H1 (cell line): ENCODE results near the gene STAC2. TPM values are rescaled to one million over a fixed set of nuclear protein-coding genes. Genes with fewer than 3 reads are reported as not detected.

Source experiments
- CTCF ChIA-PET: fragments of 300-600 bp; sonication (Branson Sonifier 250); formaldehyde crosslinking; loops from one replicate; lab custom pipeline; 2021; ENCODE audit not compliant: partially characterized antibody; lab: Charles Lee
- POLR2A ChIA-PET: fragments of 300-600 bp; sonication (Branson Sonifier 250); formaldehyde crosslinking; loops from one replicate; lab custom pipeline; 2021; ENCODE audit warnings: inconsistent platforms; ENCODE audit not compliant: partially characterized antibody; lab: Charles Lee
- DNase-seq, 2 experiments: peaks; one replicate each; pipeline versions ENCODE4 v3.0.0 to v3.0.0-alpha.2; 2010 to 2022; ENCODE audit warnings: low spot score in 2 of 2, low read depth in 1 of 2, mixed read lengths in 1 of 2
- FAIRE-seq: peaks from 2 replicates; lab custom pipeline; 2011; peaks lifted over from hg19 to GRCh38; lab: Jason Lieb, UNC
- H2AFZ ChIP-seq: 2 replicates; pipeline ENCODE4 v1.8.1; 2012; ENCODE audit warnings: low read length, inconsistent platforms
- H2AK5ac ChIP-seq: 2 replicates; pipeline ENCODE4 v1.6.1; 2013; ENCODE audit warnings: low read depth, low read length
- H2BK120ac ChIP-seq: replicated peaks from 2 replicates; pipeline ENCODE3; 2013; ENCODE audit warnings: low read depth, low read length, inconsistent platforms
- H2BK12ac ChIP-seq: 2 replicates; pipeline ENCODE4 v1.6.1; 2013; ENCODE audit warnings: low read depth, low read length
- H2BK15ac ChIP-seq: 2 replicates; pipeline ENCODE4 v1.6.1; 2013; ENCODE audit warnings: low read length
- H2BK20ac ChIP-seq: 2 replicates; pipeline ENCODE4 v1.6.1; 2013; ENCODE audit warnings: low read length
- H2BK5ac ChIP-seq: 2 replicates; pipeline ENCODE4 v1.6.1; 2013; ENCODE audit warnings: low read depth, low read length
- H3K14ac ChIP-seq: 2 replicates; pipeline ENCODE4 v1.6.1; 2013; ENCODE audit warnings: inconsistent platforms; ENCODE audit not compliant: insufficient read length
- H3K18ac ChIP-seq: 2 replicates; pipeline ENCODE4 v1.6.1; 2013; ENCODE audit warnings: low read length; ENCODE audit errors: extremely low read depth
- H3K23ac ChIP-seq: 2 replicates; pipeline ENCODE4 v1.6.1; 2013; ENCODE audit warnings: inconsistent platforms; ENCODE audit not compliant: insufficient read length
- H3K23me2 ChIP-seq: 2 replicates; pipeline ENCODE4 v1.6.1; 2013; ENCODE audit warnings: low read depth, low read length
- H3K27ac ChIP-seq: 2 replicates; pipeline ENCODE4 v1.6.1; 2011; ENCODE audit warnings: low read depth, low read length, inconsistent platforms
- H3K27me3 ChIP-seq, 4 experiments: replicated peaks in 1 of 4; 1 replicate in 1 of 4; 2 replicates in 3 of 4; pipeline versions ENCODE4 v1.6.1 to v1.8.1; 2011 to 2013; ENCODE audit warnings: low read length in 3 of 4, mild to moderate bottlenecking in 3 of 4, inconsistent platforms in 2 of 4, mixed read lengths in 2 of 4, moderate library complexity in 1 of 4; ENCODE audit not compliant: control insufficient read depth in 3 of 4, insufficient read depth in 3 of 4; ENCODE audit errors: extremely low read depth in 1 of 4
- H3K36me3 ChIP-seq, 4 experiments: 2 replicates each; pipeline versions ENCODE4 v1.6.1 to v1.8.1; 2011 to 2013; ENCODE audit warnings: mild to moderate bottlenecking in 4 of 4, low read length in 3 of 4, moderate library complexity in 2 of 4, control low read depth in 1 of 4, inconsistent platforms in 1 of 4; ENCODE audit not compliant: insufficient read depth in 4 of 4, control insufficient read depth in 2 of 4
- H3K4ac ChIP-seq: replicated peaks from 2 replicates; pipeline ENCODE3; 2013; ENCODE audit warnings: low read length, low read depth, mixed read lengths, inconsistent platforms; ENCODE audit not compliant: insufficient read length
- H3K4me1 ChIP-seq, 4 experiments: replicated peaks in 1 of 4; 1 replicate in 1 of 4; 2 replicates in 3 of 4; pipeline versions ENCODE4 v1.6.1 to v1.8.1; 2011 to 2013; ENCODE audit warnings: low read length in 3 of 4, inconsistent platforms in 2 of 4, mixed read lengths in 1 of 4; ENCODE audit not compliant: insufficient read depth in 4 of 4, control insufficient read depth in 3 of 4
- H3K4me2 ChIP-seq, 2 experiments: 2 replicates each; pipeline versions ENCODE4 v1.6.1 to v1.8.1; 2011 to 2013; ENCODE audit warnings: low read depth in 2 of 2, low read length in 2 of 2, control low read depth in 1 of 2, inconsistent platforms in 1 of 2, mild to moderate bottlenecking in 1 of 2; ENCODE audit not compliant: insufficient read depth in 1 of 2
- H3K4me3 ChIP-seq, 4 experiments: fragments of 200-600, 300-600 bp in 1 of 4; sonication (generic), shearing (Covaris generic), sonication (Bioruptor Twin) in 1 of 4; 2 replicates each; pipeline versions ENCODE4 v1.5.1 to v1.8.1; 2011 to 2016; ENCODE audit warnings: low read length in 4 of 4, low read depth in 3 of 4, control low read depth in 2 of 4, inconsistent platforms in 2 of 4, mild to moderate bottlenecking in 2 of 4, mixed read lengths in 1 of 4, moderate library complexity in 1 of 4; ENCODE audit not compliant: insufficient read depth in 2 of 4; ENCODE audit errors: extremely low read depth in 1 of 4
- H3K56ac ChIP-seq: replicated peaks from 2 replicates; pipeline ENCODE3; 2013; ENCODE audit warnings: low read depth, mild to moderate bottlenecking, mixed read lengths, low read length, inconsistent platforms; ENCODE audit not compliant: insufficient read length
- H3K79me1 ChIP-seq: 2 replicates; pipeline ENCODE4 v1.6.1; 2013; ENCODE audit warnings: low read depth, low read length, control low read depth
- H3K79me2 ChIP-seq, 2 experiments: 2 replicates each; pipeline versions ENCODE4 v1.6.1 to v1.8.1; 2012 to 2013; ENCODE audit warnings: low read length in 2 of 2, mild to moderate bottlenecking in 2 of 2, inconsistent platforms in 1 of 2; ENCODE audit not compliant: insufficient read depth in 2 of 2, control insufficient read depth in 1 of 2
- H3K9ac ChIP-seq, 4 experiments: replicated peaks in 1 of 4; 1 replicate in 1 of 4; 2 replicates in 3 of 4; pipeline versions ENCODE4 v1.6.1 to v1.8.1; 2011 to 2013; ENCODE audit warnings: low read depth in 3 of 4, low read length in 3 of 4, control low read depth in 2 of 4, mild to moderate bottlenecking in 2 of 4, moderate library complexity in 2 of 4, inconsistent platforms in 1 of 4; ENCODE audit errors: extremely low read depth in 1 of 4
- H3K9me3 ChIP-seq, 2 experiments: 2 replicates each; pipeline versions ENCODE4 v1.6.1 to v1.8.1; 2012 to 2013; ENCODE audit warnings: mild to moderate bottlenecking in 2 of 2, moderate library complexity in 2 of 2, control low read depth in 1 of 2, inconsistent platforms in 1 of 2, low read depth in 1 of 2, low read length in 1 of 2, mixed read lengths in 1 of 2; ENCODE audit not compliant: insufficient read depth in 2 of 2
- H4K20me1 ChIP-seq, 2 experiments: replicated peaks in 1 of 2; 2 replicates each; pipeline versions ENCODE3 to v1.8.1; 2011 to 2013; ENCODE audit warnings: inconsistent platforms in 2 of 2, low read length in 2 of 2, mild to moderate bottlenecking in 1 of 2; ENCODE audit not compliant: insufficient read depth in 2 of 2, control insufficient read depth in 1 of 2
- H4K5ac ChIP-seq: 2 replicates; pipeline ENCODE4 v1.6.1; 2013; ENCODE audit warnings: low read length, low read depth, mixed read lengths, inconsistent platforms; ENCODE audit not compliant: insufficient read length
- H4K8ac ChIP-seq: 2 replicates; pipeline ENCODE4 v1.8.0; 2013; ENCODE audit warnings: mild to moderate bottlenecking, moderate library complexity, low read length, inconsistent platforms; ENCODE audit not compliant: insufficient read depth; ENCODE audit errors: extremely low read depth
- H4K91ac ChIP-seq: replicated peaks from 2 replicates; pipeline ENCODE3; 2013; ENCODE audit warnings: low read length, mixed read lengths, inconsistent platforms; ENCODE audit not compliant: insufficient read length
- ASH2L ChIP-seq: fragments of 200-600, 300-600 bp; sonication (generic); IDR thresholded peaks from one replicate; pipeline ENCODE4 v1.7.1; 2017; ENCODE audit warnings: low read length
- CBX8 ChIP-seq: fragments of 300-800, 300-1000 bp; sonication (generic); IDR thresholded peaks from 2 replicates; pipeline ENCODE4 v1.7.1; 2016; ENCODE audit warnings: low read depth, low read length, borderline replicate concordance
- CHD1 ChIP-seq: IDR thresholded peaks from 2 replicates; pipeline ENCODE4 v1.6.1; 2012; ENCODE audit warnings: low read depth, low read length, improper control_type of control experiment
- CTBP2 ChIP-seq: IDR thresholded peaks from 2 replicates; pipeline ENCODE4 v1.7.0; 2011; ENCODE audit warnings: borderline replicate concordance, mild to moderate bottlenecking, moderate library complexity, mixed read lengths, low read length; ENCODE audit not compliant: insufficient read depth, insufficient read length
- EGR1 ChIP-seq: IDR thresholded peaks from 2 replicates; pipeline ENCODE4 v1.6.1; 2011; ENCODE audit warnings: low read depth, low read length, borderline replicate concordance
- EP300 ChIP-seq, 2 experiments: IDR thresholded peaks; 1 replicate in 1 of 2; 2 replicates in 1 of 2; pipeline ENCODE4 v1.6.1; 2011 to 2012; ENCODE audit warnings: low read depth in 2 of 2, low read length in 2 of 2, mild to moderate bottlenecking in 2 of 2, borderline replicate concordance in 1 of 2, inconsistent platforms in 1 of 2, moderate library complexity in 1 of 2
- FOSL1 ChIP-seq: IDR thresholded peaks from 2 replicates; pipeline ENCODE4 v1.6.1; 2011; ENCODE audit warnings: mild to moderate bottlenecking, low read depth, low read length, moderate library complexity; ENCODE audit not compliant: insufficient read depth
- JUND ChIP-seq: IDR thresholded peaks from 2 replicates; pipeline ENCODE4 v1.6.1; 2011; ENCODE audit warnings: mild to moderate bottlenecking, improper control_type of control experiment, low read length
- NANOG ChIP-seq: IDR thresholded peaks from 2 replicates; pipeline ENCODE4 v1.6.1; 2011; ENCODE audit warnings: low read length, low read depth, mild to moderate bottlenecking, inconsistent platforms; ENCODE audit not compliant: insufficient read depth, poor library complexity, severe bottlenecking
- SAP30 ChIP-seq: fragments of 300-600 bp; sonication (generic); IDR thresholded peaks from 2 replicates; pipeline ENCODE4 v1.7.1; 2012; ENCODE audit warnings: low read length, moderate library complexity, mild to moderate bottlenecking, inconsistent platforms; ENCODE audit not compliant: insufficient read depth, insufficient replicate concordance
- TAF1 ChIP-seq: IDR thresholded peaks from 2 replicates; pipeline ENCODE4 v1.6.1; 2011; ENCODE audit warnings: mild to moderate bottlenecking, low read depth, low read length
- WGBS, 2 experiments: shearing (Covaris generic) in 1 of 2; methylation state at CpG; one replicate each; pipeline versions ENCODE4 v1.1.6 to v1.1.7; 2013 to 2015; ENCODE audit warnings: low lambda C conversion rate in 2 of 2, mixed read lengths in 2 of 2, inconsistent platforms in 1 of 2, low coverage in 1 of 2, missing lambda C conversion rate in 1 of 2; ENCODE audit not compliant: insufficient replicate concordance in 2 of 2, insufficient coverage in 1 of 2, insufficient read length in 1 of 2; ENCODE audit errors: extremely low coverage in 1 of 2, missing lambda C conversion rate in 1 of 2; 5-methylcytosine and 5-hydroxymethylcytosine counted together
- polyA plus RNA-seq, 7 experiments: library from polyadenylated mRNA; depleted of rRNA in 3 of 7; stranded (reverse) in 5 of 7; unstranded in 2 of 7; fragments of >200 nt in 5 of 7; fragments of 200-250 nt in 2 of 7; gene quantifications; 1 replicate in 5 of 7; 2 replicates in 1 of 7; 4 replicates in 1 of 7; pipeline versions ENCODE4 v1.2.1 to v1.2.3, GENCODE V29; 2011 to 2013; ENCODE audit warnings: missing spikeins in 2 of 7, mixed read lengths in 2 of 7
- total RNA-seq: library from RNA; stranded (reverse); fragmentation: NEBNext Ultra II Directional; extraction: Animal tissue kit (Norgen Biotek cat#: 25700); gene quantifications from 2 replicates; pipeline ENCODE4 v1.2.1, GENCODE V29; 2021

The STAC2 gene
- total and polyA plus RNA-seq, 2 of the 8 experiments (the other 6 are each of a cell fraction or from before 2014, with no cell fraction given): 1.5 to 6.0 TPM

DNA sequence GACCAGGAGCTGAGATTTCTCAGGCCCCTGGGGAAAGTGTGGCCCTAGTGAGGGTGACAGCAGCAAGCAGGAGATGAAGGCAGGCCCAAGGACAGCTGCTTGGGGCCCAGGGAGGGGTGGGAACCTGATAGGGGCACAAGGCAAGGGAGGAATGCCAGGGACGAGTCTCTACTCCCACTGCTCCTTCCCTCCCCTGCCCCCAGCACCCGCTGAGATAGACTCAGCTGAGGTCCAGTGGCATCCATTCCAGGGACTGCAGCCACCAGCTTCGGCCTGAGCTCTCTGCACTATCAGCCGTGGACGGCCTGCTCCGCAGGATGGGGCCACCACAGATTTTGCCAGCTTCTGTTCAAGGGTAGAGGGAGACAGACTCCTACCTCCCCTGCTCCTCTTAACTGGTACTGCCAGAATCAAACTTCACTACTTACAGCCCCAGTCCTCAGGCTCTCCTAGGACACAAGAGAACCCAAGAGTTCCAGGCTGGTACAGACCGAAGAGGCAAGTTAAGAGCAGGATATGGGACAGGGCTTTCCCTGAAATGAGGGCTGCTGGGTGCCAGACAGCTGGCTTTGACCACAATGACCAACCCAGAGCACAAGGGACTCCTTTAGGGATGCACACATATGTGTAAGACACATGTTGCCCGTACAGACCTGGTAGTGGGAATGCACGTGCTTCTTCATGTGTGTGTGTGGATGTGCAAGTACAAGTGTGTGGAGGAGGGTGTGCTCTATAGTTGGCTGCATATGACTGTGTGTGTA lies 33.8 kb downstream of the STAC2 start:
- no peak overlapping the region for H2BK120ac ChIP-seq
- peaks cover 0 to 22% (median 19%) of the 10 kb centered on the region in 4 experiments; a peak in 6 of 7 replicates for H3K4me1 ChIP-seq
- FAIRE-seq: no peak
- H3K4me2 ChIP-seq: no peak overlapping the region
- peak overlapping the region in 2 of 4 experiments; percentile 8 to 30; a peak in 2 of 7 replicates for H3K9ac ChIP-seq
- no peak overlapping the region for H3K4ac ChIP-seq
- no peaks in the 10 kb centered on the region for H3K9me3 ChIP-seq
- no peak overlapping the region for H4K5ac ChIP-seq
- H2AK5ac ChIP-seq: no peak overlapping the region
- H3K23me2 ChIP-seq: peaks cover 1% of the 10 kb centered on the region; the same call in 1 of the 2 replicates
- peaks cover 2 to 31% of the 10 kb centered on the region in 2 experiments for H4K20me1 ChIP-seq
- H3K18ac ChIP-seq: no peak overlapping the region
- ChIA-PET POLR2A (interaction anchor here (1.0 to 5.9 kb wide), 4 partner anchors 8 to 52 kb away, joined by 3 to 51 read pairs (median 4); partner anchors contain the start of gene RPL19), CTCF (interaction anchor here (0.6 to 2.3 kb wide), 14 partner anchors 8 to 331 kb away, joined by 3 to 10 read pairs (median 3); no protein-coding TSS in a partner anchor)
- DNase-seq: no peak
- H2BK12ac ChIP-seq: no peak overlapping the region
- H3K14ac ChIP-seq: no peak overlapping the region
- H3K4me3 ChIP-seq: no peak overlapping the region
- H2BK5ac ChIP-seq: no peak overlapping the region; the same call in 1 of the 2 replicates
- H4K91ac ChIP-seq: no peak overlapping the region
- no peak overlapping the region for H2AFZ ChIP-seq
- H3K23ac ChIP-seq: no peak overlapping the region
- no peaks in the 10 kb centered on the region for H3K27me3 ChIP-seq
- H2BK20ac ChIP-seq: no peak overlapping the region
- H3K27ac ChIP-seq: no peak overlapping the region
- no peak overlapping the region for H3K56ac ChIP-seq
- WGBS, 2 experiments: 90% methylated on average over 8 of the region's 9 CpGs; no CpG with 5 or more reads in 1 of the 2 experiments
- peaks cover 0 to 34% of the 10 kb centered on the region in 2 experiments; a peak in 1 of 4 replicates for H3K79me2 ChIP-seq
- peak overlapping the region; percentile 2; the same call in 1 of the 2 replicates for H4K8ac ChIP-seq
- H2BK15ac ChIP-seq: no peak overlapping the region
- H3K79me1 ChIP-seq: peaks cover 19% of the 10 kb centered on the region
- H3K36me3 ChIP-seq: peaks cover 11 to 49% (median 26%) of the 10 kb centered on the region in 4 experiments; a peak in 7 of 8 replicates
- TF ChIP-seq ASH2L: no peak
- no peak for TF ChIP-seq FOSL1
- no peak for TF ChIP-seq NANOG
- TF ChIP-seq SAP30: no peak
- no peak for TF ChIP-seq CBX8
- no peak for TF ChIP-seq EGR1
- TF ChIP-seq TAF1: no peak
- TF ChIP-seq CTBP2: no peak
- no peak for TF ChIP-seq EP300 (IDR thresholded peaks at IDR 0.05; ENCODE audit: borderline replicate concordance in 1 of 2, low read depth in 2 of 2, low read length in 2 of 2)
- TF ChIP-seq JUND: no peak
- TF ChIP-seq CHD1: no peak
